ENCODE data around the gene ZNF136. TPM values are rescaled to one million over a fixed set of nuclear protein-coding genes. Genes with fewer than 3 reads are reported as not detected.

Gene ZNF136
- 1.5 and 3.8 TPM in 2 replicates for total RNA-seq (2014; rRNA removed; shearing (Covaris generic))

DNA sequence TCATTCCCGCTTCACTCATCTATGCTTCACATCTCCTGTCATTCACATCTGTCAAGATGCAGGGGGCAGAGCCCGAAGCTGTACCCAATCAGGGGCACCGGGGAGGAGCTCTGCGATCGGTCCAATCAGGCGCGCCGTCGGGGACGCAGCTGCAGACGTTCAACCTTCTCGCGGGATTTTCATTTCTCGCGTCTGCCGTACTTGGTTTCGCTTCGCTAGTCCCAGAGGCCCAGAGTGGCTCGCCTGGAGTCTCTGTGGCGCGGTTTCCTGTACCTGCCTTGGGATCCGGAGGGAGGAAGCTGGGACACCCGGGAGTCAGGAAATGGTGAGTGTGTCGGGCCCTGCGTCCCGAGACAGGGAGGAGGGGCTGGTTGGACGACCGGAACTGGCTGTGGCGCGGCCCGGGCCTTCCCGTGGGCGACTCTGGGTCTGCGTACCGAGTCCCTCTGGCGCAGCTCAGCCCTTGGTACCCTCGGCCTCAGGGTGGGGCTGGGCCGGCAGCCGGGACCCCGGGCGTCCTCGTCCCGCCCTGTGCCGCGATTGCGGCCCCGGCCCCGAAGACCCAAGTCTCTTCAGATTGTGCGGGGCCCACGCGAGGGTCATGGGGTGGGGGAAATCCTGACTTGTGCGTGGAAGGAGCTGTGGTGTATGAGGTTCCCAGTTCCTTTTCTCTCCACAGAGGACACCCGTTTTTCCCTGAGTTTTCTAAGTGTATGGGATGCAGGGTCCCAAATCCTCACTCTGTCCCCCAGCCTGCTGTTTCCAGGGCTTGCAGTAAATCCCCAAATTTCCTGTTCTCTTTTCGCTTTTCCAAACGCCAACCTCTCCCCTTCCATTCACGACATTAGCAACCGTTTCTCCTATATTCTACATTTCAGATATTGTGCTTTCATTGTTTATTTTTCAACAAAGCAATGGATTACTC is at the start of gene ZNF136:
TSS of gene ZNF136 (plus strand) at position 215 of the 925 bp plus-strand sequence. CDS start at position 323, 108 bp downstream.
- peak; percentile 98 for DNase-seq
- H3K4me3 ChIP-seq (ENCODE audit: insufficient read depth, low read depth, low read length), result peak within 1 kb of the TSS; percentile 83
- H3K36me3 ChIP-seq (replicated peaks; ENCODE audit: control insufficient read depth, insufficient read depth, low read length), result no peaks in the 10 kb centered on the region
- H3K27me3 ChIP-seq (ENCODE audit: control insufficient read depth, insufficient read depth, low read length), result no peaks in the 10 kb centered on the region

DNA sequence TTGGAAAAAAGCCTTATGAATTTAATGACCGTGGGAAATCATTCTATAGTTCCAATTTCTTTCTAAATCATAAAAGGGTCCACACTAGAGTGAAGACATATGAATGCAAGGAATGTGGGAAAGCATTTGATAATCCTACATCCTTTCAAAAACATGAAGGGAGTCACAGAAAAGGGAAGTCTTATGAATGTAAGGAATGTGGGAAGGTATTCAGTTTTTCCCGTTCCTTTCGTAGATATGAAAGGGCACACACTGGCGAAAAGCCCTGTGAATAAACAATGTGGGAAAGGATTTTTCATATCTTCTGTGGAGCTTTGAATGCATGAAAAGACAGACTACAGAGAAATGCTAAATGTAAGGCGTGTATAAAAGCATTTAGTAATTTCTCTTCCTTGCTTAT is 49.8 kb upstream of the ZNF136 start:
- Histone ChIP-seq H3K36me3 (replicated peaks; ENCODE audit: control insufficient read depth, insufficient read depth, low read length) (peaks cover 30% of the 10 kb centered on the region), H3K27me3 (ENCODE audit: control insufficient read depth, insufficient read depth, low read length) (no peaks in the 10 kb centered on the region), H3K4me3 (ENCODE audit: insufficient read depth, low read depth, low read length) (no peak overlapping the region)
- DNase-seq, result no peak

DNA sequence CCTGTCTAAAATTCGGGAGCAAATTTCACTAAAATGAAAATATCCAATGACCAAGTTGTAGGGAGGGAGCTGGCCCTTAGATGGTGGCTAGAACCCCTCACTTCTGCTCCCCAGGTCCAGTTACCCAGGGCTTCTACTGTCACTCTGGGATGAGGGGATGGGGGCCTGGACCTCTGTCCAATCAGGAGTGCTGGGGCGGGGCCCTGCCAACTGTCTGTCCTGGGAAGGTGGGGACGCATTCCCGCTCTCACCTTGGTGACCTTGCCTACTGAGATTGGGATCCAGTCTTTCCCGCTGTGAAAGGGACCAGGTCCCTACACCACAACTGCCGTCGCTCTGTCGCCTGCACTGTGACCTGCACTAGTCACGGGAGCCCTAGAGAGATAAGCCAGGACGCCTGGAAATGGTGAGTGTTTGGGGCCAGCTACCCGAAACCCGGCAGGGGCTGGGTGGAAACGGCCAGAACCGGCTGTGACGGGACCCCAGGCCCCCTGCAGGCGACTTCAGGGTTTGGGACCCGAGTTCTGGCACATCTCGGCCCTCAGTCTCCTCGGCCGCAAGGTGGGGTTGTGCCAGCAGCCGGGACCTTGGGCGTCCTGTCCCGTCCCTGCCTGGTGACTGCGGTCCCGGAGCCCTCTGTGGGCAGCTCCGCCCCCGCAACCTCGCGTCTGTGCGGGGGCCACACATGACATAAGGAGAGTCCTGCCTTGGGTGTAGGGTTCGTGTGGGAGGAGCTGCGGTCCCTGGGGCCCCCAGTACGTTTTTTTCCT is 45.5 kb upstream of the ZNF136 start:
- peak; percentile 61 for DNase-seq
- Histone ChIP-seq H3K27me3 (ENCODE audit: control insufficient read depth, insufficient read depth, low read length) (no peaks in the 10 kb centered on the region), H3K36me3 (replicated peaks; ENCODE audit: control insufficient read depth, insufficient read depth, low read length) (peaks cover 9% of the 10 kb centered on the region)

DNA sequence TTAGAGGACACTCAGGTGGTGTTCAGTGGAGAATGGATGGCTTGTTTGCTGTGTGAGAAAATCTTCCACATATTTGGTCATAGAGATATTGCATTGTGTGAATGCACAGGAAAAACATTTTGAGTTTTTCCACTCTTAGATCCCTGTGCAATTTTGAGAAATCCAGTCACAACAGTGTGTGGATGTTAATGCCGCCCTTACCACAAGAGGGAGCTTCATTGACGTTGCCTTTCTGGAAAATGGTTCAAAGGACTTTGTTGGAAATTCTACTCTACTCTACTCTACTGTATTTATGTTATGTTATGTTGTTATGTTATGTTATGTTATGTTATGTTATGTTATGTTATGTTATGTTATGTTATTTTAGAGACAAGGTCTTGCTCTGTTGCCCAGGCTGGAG is 36.2 kb upstream of the ZNF136 start:
- peak; percentile 59 for DNase-seq
- Histone ChIP-seq H3K27me3 (ENCODE audit: control insufficient read depth, insufficient read depth, low read length) (no peaks in the 10 kb centered on the region), H3K4me3 (ENCODE audit: insufficient read depth, low read depth, low read length) (no peak overlapping the region), H3K36me3 (replicated peaks; ENCODE audit: control insufficient read depth, insufficient read depth, low read length) (no peaks in the 10 kb centered on the region)

More for the DNA sequence above, 45.5 kb upstream of the ZNF136 start:
- no peak overlapping the region for H3K4me3 ChIP-seq (ENCODE audit: insufficient read depth, low read depth, low read length)

DNA sequence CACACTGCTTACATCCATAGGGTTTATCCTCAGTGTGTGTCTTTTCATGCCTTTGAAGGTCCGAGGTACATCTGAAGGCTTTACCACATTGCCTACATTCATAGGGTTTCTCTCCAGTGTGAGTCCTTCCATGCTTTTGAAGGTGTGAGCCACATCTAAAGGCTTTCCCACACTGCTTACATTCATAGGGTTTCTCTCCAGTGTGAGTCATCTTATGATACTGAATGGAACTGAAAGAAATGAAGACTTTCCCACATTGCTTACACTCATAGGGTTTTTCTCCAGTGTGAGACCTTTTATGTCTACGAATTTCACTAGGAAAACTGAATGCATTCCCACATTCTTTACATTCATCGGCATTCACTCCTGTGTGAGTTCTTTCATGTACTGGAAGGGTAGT is 29.8 kb upstream of the ZNF136 start:
- no peak for DNase-seq
- Histone ChIP-seq H3K36me3 (replicated peaks; ENCODE audit: control insufficient read depth, insufficient read depth, low read length) (peaks cover 34% of the 10 kb centered on the region), H3K4me3 (ENCODE audit: insufficient read depth, low read depth, low read length) (no peak overlapping the region)

DNA sequence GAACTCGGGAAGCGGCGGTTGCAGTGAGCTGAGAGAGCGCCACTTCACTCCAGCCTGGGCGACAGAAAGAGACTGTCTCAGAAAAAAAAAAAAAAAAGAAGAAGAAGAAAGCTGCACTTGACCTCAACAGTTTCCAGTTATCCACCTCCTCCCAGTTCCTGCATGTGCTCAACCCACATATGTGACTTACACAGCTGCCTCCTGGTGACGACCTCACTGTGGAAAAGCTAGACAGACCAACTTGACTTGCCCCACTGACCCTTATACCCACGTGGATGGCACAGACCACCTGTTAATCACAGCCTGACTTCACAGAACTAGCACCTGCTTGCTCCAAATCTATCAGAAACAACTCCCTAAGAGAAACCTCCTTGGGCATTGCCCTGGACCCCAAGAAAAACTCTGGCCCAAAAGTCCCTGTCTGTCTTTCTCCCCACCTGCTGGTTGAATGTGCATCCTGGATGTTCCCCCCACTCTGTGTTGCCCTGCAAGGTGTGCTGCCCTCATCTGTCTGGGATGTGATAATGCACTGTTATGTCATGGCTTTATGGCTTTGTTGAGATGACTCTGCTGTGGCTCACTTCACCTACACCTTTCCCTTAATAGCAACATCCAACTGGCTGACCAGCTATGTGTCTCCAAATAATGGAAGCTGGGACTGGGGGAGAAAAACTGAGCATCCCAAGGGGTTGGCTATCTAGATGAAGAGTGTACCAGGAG is 25.5 kb upstream of the ZNF136 start:
- no peak overlapping the region for H3K4me3 ChIP-seq (ENCODE audit: insufficient read depth, low read depth, low read length)
- peaks cover 28% of the 10 kb centered on the region for H3K36me3 ChIP-seq (replicated peaks; ENCODE audit: control insufficient read depth, insufficient read depth, low read length)
- peak; percentile 42 for DNase-seq
- no peaks in the 10 kb centered on the region for H3K27me3 ChIP-seq (ENCODE audit: control insufficient read depth, insufficient read depth, low read length)

More for the DNA sequence above, 29.8 kb upstream of the ZNF136 start:
- H3K27me3 ChIP-seq (ENCODE audit: control insufficient read depth, insufficient read depth, low read length), result no peaks in the 10 kb centered on the region

DNA sequence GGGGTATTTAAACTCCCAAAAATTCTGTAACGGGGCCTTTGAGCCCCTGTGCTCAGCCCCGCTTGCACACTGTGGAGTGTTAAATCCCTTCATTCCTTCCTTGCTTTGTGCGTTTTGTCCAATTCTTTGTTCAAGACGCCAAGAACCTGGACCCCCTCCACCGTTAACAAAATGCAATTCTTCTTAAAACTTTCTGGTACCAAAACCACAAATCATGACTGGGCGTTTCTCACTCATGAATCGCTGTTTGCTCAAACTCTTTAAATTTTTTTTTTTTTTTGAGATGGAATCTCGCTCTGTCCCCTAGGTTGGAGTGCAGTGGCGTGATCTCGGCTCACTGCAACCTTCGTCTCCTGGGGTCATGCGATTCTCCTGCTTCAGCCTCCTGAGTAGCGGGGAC is 23.6 kb upstream of the ZNF136 start:
- Histone ChIP-seq H3K4me3 (ENCODE audit: insufficient read depth, low read depth, low read length) (peak overlapping the region; percentile 75), H3K36me3 (replicated peaks; ENCODE audit: control insufficient read depth, insufficient read depth, low read length) (peaks cover 15% of the 10 kb centered on the region), H3K27me3 (ENCODE audit: control insufficient read depth, insufficient read depth, low read length) (no peaks in the 10 kb centered on the region)
- DNase-seq, result no peak

DNA sequence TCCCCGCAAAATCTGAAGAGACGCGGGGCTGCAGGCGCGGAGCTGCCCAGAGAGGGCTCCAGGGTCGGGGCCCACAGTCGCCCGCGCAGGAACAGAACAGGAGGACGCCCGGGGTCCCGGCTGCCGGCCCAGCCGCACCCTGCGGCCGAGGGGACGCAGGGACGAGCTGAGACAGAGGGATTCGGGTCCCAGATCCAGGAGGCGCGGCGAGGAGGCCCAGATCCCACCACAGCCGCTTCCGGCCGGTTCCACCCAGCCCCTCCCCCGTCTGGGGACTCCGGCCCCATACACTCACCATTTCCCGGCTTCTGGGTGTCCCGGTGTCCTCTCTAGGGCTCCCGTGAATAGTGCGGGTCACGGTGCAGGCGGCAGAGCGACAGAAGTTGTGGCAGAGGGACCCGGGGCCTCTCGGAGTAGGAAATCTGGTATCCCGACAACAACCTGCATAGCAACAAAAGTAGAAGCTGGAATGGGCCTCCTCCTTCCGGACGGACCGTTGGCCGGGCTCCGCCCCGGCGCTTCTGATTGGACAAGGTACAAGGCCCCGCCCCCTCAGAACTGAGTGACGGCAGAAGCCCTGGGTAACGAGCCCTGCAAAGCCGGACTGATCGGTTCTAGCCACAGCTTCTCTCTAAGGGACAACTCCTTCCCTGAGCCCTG is 22.9 kb upstream of the ZNF136 start, which contains the start of gene ZNF20:
TSS of gene ZNF20 (minus strand) at position 466 of the 660 bp plus-strand sequence. CDS start at position 298, 168 bp downstream.
- DNase-seq, result peak; percentile 97
- H3K4me3 ChIP-seq (ENCODE audit: insufficient read depth, low read depth, low read length), result peak within 1 kb of the TSS; percentile 75
- peaks cover 11% of the 10 kb centered on the region for H3K36me3 ChIP-seq (replicated peaks; ENCODE audit: control insufficient read depth, insufficient read depth, low read length)
- H3K27me3 ChIP-seq (ENCODE audit: control insufficient read depth, insufficient read depth, low read length), result no peaks in the 10 kb centered on the region

DNA sequence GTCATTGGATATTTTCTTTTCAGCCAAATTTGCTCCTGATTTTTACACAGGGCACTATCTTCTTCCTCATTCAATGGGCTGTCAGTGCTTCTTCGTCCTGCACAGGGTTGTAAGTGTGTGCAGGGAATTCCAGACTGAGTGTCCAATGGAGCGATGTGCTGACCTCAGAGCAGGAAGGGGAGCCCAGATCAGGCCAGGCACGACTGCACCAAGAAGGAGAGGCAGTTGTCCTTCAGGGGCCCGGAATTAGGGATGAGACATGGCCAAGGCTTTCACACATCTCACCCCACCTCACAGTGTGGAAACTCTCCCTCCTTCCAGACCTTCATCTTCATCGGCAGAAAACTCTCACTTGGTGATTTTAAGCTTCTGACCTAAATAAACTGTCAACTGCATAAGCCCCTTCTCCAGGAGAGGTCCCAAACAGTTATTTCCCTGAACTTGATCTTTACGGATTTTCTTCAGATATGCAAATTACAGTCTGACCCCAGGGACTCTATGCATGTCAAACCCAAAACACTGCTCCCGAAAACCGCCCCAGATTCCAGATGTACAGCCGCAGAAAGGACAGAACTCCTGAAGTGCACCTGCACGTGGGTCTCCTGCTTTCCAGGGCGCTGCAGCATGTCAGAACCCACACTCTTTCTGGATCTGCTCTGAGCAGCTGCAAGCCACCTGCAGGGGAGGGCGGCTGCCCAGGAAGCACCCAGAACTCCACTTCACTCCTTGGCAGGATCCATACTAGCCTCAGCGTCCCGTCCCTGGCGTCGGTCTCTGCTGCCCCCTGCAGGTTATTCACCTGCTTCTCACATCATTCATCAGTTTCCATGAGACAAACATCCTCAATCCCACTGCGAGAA is 22.1 kb upstream of the ZNF136 start:
- DNase-seq, result peak; percentile 82
- H3K27me3 ChIP-seq (ENCODE audit: control insufficient read depth, insufficient read depth, low read length), result no peaks in the 10 kb centered on the region
- H3K4me3 ChIP-seq (ENCODE audit: insufficient read depth, low read depth, low read length), result peak overlapping the region; percentile 17
- peaks cover 17% of the 10 kb centered on the region for H3K36me3 ChIP-seq (replicated peaks; ENCODE audit: control insufficient read depth, insufficient read depth, low read length)

DNA sequence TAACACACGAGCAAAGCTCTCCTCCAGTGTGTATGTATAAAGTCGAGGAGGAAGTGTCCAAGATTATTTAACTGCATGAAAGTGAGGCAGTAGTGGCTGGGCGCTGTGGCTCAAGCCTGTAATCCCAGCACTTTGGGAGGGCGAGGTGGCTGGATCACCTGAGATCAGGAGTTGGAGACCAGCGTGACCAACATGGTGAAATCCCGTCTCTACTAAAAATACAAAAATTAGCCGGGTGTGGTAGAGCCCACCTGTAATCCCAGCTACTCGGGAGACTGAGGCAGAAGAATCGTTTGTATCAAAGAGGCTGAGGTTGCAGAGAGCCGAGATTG is 21.5 kb upstream of the ZNF136 start:
- no peaks in the 10 kb centered on the region for H3K27me3 ChIP-seq (ENCODE audit: control insufficient read depth, insufficient read depth, low read length)
- no peak for DNase-seq
- H3K4me3 ChIP-seq (ENCODE audit: insufficient read depth, low read depth, low read length), result no peak overlapping the region
- peaks cover 21% of the 10 kb centered on the region for H3K36me3 ChIP-seq (replicated peaks; ENCODE audit: control insufficient read depth, insufficient read depth, low read length)

DNA sequence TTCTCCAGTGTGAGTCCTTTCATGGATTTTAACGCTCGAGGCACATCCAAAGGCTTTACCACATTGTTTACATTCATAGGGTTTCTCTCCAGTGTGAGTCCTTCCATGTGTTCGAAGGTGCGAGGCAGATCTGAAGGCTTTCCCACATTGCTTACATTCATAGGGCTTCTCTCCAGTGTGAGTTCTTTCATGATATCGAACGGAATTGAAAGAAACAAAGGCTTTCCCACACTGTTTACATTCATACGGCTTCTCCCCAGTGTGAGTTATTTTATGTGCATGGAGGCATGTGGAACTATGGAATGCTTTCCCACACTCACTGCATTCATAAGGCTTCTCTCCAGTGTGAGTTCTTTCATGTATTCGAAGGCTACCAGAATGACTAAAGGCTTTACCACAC is 17.5 kb upstream of the ZNF136 start:
- no peak for DNase-seq
- no peaks in the 10 kb centered on the region for H3K27me3 ChIP-seq (ENCODE audit: control insufficient read depth, insufficient read depth, low read length)
- peaks cover 23% of the 10 kb centered on the region for H3K36me3 ChIP-seq (replicated peaks; ENCODE audit: control insufficient read depth, insufficient read depth, low read length)
- no peak overlapping the region for H3K4me3 ChIP-seq (ENCODE audit: insufficient read depth, low read depth, low read length)

DNA sequence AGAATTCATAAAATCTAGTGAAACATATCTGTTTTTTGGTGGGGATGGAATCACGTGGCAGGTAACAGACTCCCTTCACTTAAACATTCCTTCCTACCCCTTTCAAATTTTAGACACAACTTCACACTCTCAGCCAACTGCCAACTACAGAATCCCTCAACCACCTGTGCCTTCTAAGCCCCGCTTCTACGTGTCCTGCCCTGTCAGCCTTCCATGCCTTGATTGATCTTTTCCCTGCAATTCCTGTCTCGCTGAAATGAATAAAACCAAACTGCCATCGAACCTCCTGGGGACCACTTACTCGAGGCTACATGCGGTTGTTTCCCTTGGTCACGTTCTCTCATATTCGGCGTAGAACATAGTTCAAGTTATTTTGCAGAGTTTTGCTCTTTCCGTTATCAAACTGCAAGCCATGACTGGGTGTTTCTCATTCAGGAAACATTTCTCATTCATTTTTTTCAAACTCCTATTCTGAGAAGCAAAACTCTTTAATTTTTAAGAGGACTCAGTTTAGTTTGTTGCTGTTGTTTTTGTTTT is 7.5 kb upstream of the ZNF136 start:
- peak; percentile 23 for DNase-seq
- Histone ChIP-seq H3K27me3 (ENCODE audit: control insufficient read depth, insufficient read depth, low read length) (no peaks in the 10 kb centered on the region; the same call in 1 of the 2 replicates), H3K4me3 (ENCODE audit: insufficient read depth, low read depth, low read length) (peak overlapping the region; percentile 83), H3K36me3 (replicated peaks; ENCODE audit: control insufficient read depth, insufficient read depth, low read length) (peaks cover 3% of the 10 kb centered on the region)

Data from H7 (cell line).